Measurements from ENCODE around the gene CLBA1. TPM values are rescaled to one million over a fixed set of nuclear protein-coding genes. Genes with fewer than 3 reads are reported as not detected.
A peak's percentile ranks its signal among the peaks of the same experiment; 100 is the strongest.

The CLBA1 gene
- total RNA-seq, 4 donors from 2014 or later, result 0.71 to 4.0 (median 3.3) TPM

DNA sequence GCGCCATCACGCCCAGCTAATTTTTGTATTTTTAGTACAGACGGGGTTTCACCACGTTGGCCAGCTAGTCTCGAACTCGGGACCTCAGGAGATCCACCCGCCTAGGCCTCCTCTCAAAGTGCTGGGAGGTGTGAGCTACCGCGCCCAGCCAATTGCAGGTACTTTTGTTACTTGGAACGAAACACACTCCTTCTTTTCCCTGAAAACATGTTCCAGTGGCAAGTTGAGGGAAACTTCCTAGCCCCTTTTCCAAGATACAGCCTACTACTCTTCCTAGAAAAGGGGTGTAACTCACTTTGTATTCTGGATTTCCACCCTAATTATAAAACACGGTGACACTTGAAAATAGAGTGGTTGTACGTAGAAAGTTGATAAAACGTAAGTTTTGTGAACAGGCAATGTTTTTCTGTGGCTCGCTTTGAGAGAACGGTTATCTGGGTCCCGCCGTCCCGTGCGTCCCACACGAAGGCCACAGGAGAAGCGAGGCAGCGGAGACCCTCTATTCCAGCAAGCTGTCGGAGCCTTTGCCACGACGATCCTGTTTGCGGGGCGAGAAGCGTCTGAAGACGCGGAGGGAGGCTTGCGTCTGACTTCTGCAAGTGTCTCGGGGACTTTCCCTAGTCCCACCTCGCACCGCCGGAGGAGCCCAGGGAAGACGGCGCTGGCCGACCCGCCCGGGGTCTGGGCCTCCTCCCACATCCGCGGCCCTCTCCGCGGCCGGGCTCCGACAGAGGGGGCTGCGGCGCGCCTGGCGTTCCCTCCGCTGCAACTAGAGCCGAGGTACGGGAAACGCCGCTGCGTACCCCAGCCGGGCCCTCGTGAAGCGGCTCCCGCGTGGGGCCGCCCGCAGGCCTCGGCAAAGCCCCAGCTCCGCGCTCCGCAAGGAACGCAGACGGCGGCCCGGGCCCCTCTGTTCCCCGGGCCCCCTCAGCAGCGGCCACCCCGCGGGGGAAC is 34.5 kb downstream of the CLBA1 start:
- in situ Hi-C loops (cut with MboI; ENCODE audit: low sequenced_read_pairs in 4 of 4), result no loop called here
- H3K4me1 ChIP-seq, result peaks cover 16 to 23% of the 10 kb centered on the region in 2 donors
- ATAC-seq (no peak), DNase-seq (no peak)
- peak overlapping the region; percentile 27 to 70 (median 49) for H3K27ac ChIP-seq
- TF ChIP-seq, protein P1, sequence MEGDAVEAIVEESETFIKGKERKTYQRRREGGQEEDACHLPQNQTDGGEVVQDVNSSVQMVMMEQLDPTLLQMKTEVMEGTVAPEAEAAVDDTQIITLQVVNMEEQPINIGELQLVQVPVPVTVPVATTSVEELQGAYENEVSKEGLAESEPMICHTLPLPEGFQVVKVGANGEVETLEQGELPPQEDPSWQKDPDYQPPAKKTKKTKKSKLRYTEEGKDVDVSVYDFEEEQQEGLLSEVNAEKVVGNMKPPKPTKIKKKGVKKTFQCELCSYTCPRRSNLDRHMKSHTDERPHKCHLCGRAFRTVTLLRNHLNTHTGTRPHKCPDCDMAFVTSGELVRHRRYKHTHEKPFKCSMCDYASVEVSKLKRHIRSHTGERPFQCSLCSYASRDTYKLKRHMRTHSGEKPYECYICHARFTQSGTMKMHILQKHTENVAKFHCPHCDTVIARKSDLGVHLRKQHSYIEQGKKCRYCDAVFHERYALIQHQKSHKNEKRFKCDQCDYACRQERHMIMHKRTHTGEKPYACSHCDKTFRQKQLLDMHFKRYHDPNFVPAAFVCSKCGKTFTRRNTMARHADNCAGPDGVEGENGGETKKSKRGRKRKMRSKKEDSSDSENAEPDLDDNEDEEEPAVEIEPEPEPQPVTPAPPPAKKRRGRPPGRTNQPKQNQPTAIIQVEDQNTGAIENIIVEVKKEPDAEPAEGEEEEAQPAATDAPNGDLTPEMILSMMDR (IDR thresholded peaks at IDR 0.05 in 4 of 5, conservative IDR thresholded peaks at IDR 0.05 in 1 of 5), result no peak
- no peaks in the 10 kb centered on the region for H3K9me3 ChIP-seq
- H3K36me3 ChIP-seq, result no peaks in the 10 kb centered on the region
- no peaks in the 10 kb centered on the region for H3K27me3 ChIP-seq
- peak overlapping the region; percentile 60 to 82 (median 70) for H3K4me3 ChIP-seq
- intact Hi-C loops (cut with DNase I; ENCODE audit: low total_unique reads), result loop anchor here (5.0 kb wide), 1 partner anchor 193 kb away; no protein-coding TSS in a partner anchor

DNA sequence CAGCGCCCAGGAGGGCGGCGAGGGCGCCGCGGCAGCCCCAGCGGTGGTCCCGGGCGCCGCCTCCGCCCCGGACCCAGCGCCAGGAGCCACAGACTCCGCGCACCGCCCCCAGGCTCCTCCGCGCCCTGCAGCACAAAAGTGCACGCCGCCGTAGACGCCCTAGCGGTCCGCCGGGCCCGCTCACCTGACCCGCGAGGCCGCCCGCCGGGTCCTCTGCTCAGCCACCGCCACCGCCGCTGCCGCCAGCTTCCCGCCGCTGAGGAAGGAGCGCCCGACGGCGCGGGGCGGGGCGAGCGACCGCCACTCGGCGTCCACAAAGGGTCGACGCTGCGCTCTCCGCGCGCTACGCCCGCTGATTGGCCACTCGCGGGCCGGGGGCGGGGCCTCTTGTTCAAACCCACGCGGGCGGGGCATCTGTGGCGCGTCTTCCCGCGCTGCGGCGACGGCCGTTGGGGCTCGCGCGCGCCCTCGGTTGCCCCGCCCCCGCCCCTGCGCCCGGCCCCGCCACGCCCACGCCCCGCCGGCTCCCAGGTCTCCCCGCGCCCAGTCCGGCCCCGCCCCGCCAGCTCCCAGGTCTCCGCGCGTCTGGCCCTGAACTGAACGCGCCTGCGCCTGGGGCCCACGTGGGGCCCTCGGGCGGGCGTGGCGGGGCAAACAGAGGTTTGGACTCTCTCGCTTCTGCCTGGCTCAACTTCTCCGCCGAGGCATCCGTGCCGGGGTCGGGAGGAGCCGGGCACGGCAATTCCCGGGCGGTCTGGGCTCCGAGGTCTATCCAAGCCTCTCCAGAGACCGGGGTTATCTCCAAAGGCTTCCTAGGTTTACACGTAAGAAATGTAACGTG is 35.4 kb downstream of the CLBA1 start, which contains the start of gene CDCA4:
Gene CDCA4, minus strand, starts transcription at position 269 of the 841 bp plus-strand sequence. CDS start 9,154 bp downstream, outside the sequence.
- H3K36me3 ChIP-seq, result no peaks in the 10 kb centered on the region
- H3K27me3 ChIP-seq, result no peaks in the 10 kb centered on the region
- H3K4me1 ChIP-seq, result peaks cover 16 to 23% of the 10 kb centered on the region in 2 donors
- H3K27ac ChIP-seq, result peak within 1 kb of the TSS; percentile 75 to 91 (median 86)
- peak; percentile 88 to 94 for DNase-seq
- peak; percentile 75 to 82 for TF ChIP-seq POLR2A (IDR thresholded peaks at IDR 0.05)
- TF ChIP-seq, protein P1 (IDR thresholded peaks at IDR 0.05 in 4 of 5, conservative IDR thresholded peaks at IDR 0.05 in 1 of 5), result peak in 1 of 5 experiments; percentile 16
- H3K9me3 ChIP-seq, result no peaks in the 10 kb centered on the region
- in situ Hi-C loops (cut with MboI; ENCODE audit: low sequenced_read_pairs in 4 of 4) (no loop called here), intact Hi-C loops (cut with DNase I; ENCODE audit: low total_unique reads) (loop anchor here (1.0 to 5.0 kb wide), 4 partner anchors 24 to 194 kb away; partner anchors contain the start of gene CLBA1)
- peak within 1 kb of the TSS; percentile 70 to 83 (median 80) for H3K4me3 ChIP-seq
- ATAC-seq, result peak; percentile 97

DNA sequence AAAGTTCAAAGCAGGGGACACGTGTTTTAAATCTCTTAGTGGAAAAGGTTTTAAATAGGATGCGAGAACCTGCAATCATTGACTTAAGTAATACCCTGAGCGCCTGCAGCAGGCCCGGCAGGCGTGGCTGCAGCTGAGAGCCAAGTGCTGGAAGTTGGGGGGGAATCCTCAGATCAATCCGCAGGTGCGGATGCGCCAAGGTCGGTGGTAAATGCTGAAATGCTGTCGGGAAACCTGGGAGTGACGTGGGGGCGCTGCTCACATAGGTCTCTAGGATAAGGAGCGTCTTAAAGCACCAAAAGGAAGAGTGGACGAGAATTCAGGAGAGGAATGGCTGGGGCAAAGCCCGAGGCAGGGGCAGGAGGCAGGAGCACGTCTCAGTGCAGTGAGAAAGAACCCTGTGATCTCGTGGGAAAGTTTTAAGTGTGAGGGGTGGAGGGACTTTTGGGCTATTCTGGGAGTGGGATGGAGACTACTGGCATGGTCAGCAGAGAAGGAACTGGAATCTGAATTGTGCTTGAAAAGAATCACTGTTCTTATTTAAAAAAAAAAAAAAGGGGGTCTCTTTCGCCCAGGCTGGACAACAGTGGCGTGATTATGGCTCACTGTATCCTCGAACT is 36.2 kb downstream of the CLBA1 start:
- peaks cover 16 to 23% of the 10 kb centered on the region in 2 donors for H3K4me1 ChIP-seq
- H3K4me3 ChIP-seq, result peak overlapping the region; percentile 70 to 83 (median 76)
- H3K27ac ChIP-seq, result peak overlapping the region; percentile 75 to 91 (median 86)
- no peaks in the 10 kb centered on the region for H3K9me3 ChIP-seq
- H3K36me3 ChIP-seq, result no peaks in the 10 kb centered on the region
- in situ Hi-C loops (cut with MboI; ENCODE audit: low sequenced_read_pairs in 4 of 4), result no loop called here
- DNase-seq (no peak), ATAC-seq (peak in 1 of 2 donors; percentile 11)
- intact Hi-C loops (cut with DNase I; ENCODE audit: low total_unique reads), result loop anchor here (1.0 to 5.0 kb wide), 4 partner anchors 24 to 194 kb away; partner anchors contain the start of gene CLBA1
- no peaks in the 10 kb centered on the region for H3K27me3 ChIP-seq
- TF ChIP-seq POLR2A (IDR thresholded peaks at IDR 0.05), result no peak
- TF ChIP-seq, protein P1 (IDR thresholded peaks at IDR 0.05 in 4 of 5, conservative IDR thresholded peaks at IDR 0.05 in 1 of 5), result no peak

DNA sequence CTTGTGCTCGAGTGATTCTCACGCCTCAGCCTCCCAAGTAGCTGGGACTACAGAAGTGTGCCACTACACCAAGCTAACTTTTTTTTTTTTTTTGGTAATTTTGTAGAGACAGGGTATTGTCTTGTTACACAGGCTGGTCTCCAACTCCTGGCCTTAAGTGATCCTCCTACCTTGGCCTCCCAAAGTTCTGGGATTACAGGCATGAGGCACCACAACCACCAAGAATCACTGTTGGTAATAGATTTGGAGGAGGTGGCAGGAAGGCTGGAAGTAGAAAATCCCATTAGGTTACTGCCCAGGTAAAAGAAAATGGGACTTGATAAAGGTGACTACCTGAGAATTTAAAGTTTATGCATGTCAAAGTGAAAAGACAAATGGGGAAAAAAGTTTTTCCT is 36.7 kb downstream of the CLBA1 start:
- Histone ChIP-seq H3K9me3 (no peaks in the 10 kb centered on the region), H3K4me3 (peak overlapping the region in 3 of 4 donors; percentile 70 to 83 (median 70)), H3K36me3 (no peaks in the 10 kb centered on the region), H3K27me3 (no peaks in the 10 kb centered on the region), H3K27ac (peak overlapping the region in 1 of 4 donors; percentile 75), H3K4me1 (peaks cover 16 to 23% of the 10 kb centered on the region in 2 donors)
- ATAC-seq (no peak), DNase-seq (no peak)
- TF ChIP-seq, protein P1 (IDR thresholded peaks at IDR 0.05 in 4 of 5, conservative IDR thresholded peaks at IDR 0.05 in 1 of 5), result no peak
- TF ChIP-seq POLR2A (IDR thresholded peaks at IDR 0.05), result no peak
- in situ Hi-C loops (cut with MboI; ENCODE audit: low sequenced_read_pairs in 4 of 4) (no loop called here), intact Hi-C loops (cut with DNase I; ENCODE audit: low total_unique reads) (loop anchor here (5.0 kb wide), 1 partner anchor 195 kb away; no protein-coding TSS in a partner anchor)

Data from gastrocnemius medialis (tissue), 4 donors.